BJ (cell line): ENCODE results near the gene BROX. TPM values are rescaled to one million over a fixed set of nuclear protein-coding genes. Genes with fewer than 3 reads are reported as not detected.

Experiments used
- CTCF ChIA-PET: fragments of 350-600 bp; formaldehyde crosslinking; extraction: SDS; loops from one replicate; lab custom pipeline; 2021; ENCODE audit warnings: antibody characterized with exemption, inconsistent platforms; lab: Yijun Ruan, JAX
- POLR2A ChIA-PET: fragments of 300-600 bp; sonication (Branson Sonifier 250); formaldehyde crosslinking; extraction: SDS; loops from one replicate; lab custom pipeline; 2021; ENCODE audit warnings: antibody characterized with exemption; lab: Charles Lee
- DNase-seq: peaks from one replicate; pipeline ENCODE4 v3.0.0-alpha.2; 2011; ENCODE audit warnings: low read depth
- H3K27me3 ChIP-seq: 2 replicates; pipeline ENCODE4 v1.6.0; 2011; ENCODE audit warnings: low read length; ENCODE audit not compliant: control insufficient read depth, insufficient read depth
- H3K36me3 ChIP-seq: 2 replicates; pipeline ENCODE4 v1.5.1; 2011; ENCODE audit warnings: low read length; ENCODE audit not compliant: control insufficient read depth, insufficient read depth
- H3K4me3 ChIP-seq: 2 replicates; pipeline ENCODE4 v1.5.1; 2011; ENCODE audit warnings: low read depth, mild to moderate bottlenecking, control low read depth, low read length
- CTCF ChIP-seq: IDR thresholded peaks from 2 replicates; pipeline ENCODE4 v1.5.1; 2011; ENCODE audit warnings: low read depth, mild to moderate bottlenecking, control low read depth, inconsistent platforms, low read length, moderate library complexity; ENCODE audit not compliant: insufficient read depth
- polyA plus RNA-seq: library from polyadenylated mRNA; depleted of rRNA; stranded (reverse); fragments of >200 nt; gene quantifications from 2 replicates; pipeline ENCODE4 v1.2.3, GENCODE V29; 2011

BROX gene
- polyA plus RNA-seq, 1 experiment, result 2.6 TPM

- Histone ChIP-seq H3K4me3 (no peak overlapping the region), H3K27me3 (no peaks in the 10 kb centered on the region), H3K36me3 (peaks cover 6% of the 10 kb centered on the region)
- ChIA-PET CTCF (interaction anchor here (0.6 to 1.1 kb wide), 3 partner anchors 16 to 317 kb away, joined by 3 to 4 read pairs (median 3); no protein-coding TSS in a partner anchor), POLR2A (no interaction called here)
- TF ChIP-seq CTCF, result no peak
- DNase-seq, result peak; percentile 16
These were observed 14.5 kb upstream of the BROX start for GRCh38 chr1:222697826-222698225.

GRCh38 chr1:222702210-222702609, 10.2 kb upstream of the BROX start:
- H3K4me3 ChIP-seq, result no peak overlapping the region
- ChIA-PET POLR2A (interaction anchor here (0.7 kb wide), 1 partner anchor 29 kb away, joined by 3 read pairs; no protein-coding TSS in a partner anchor), CTCF (no interaction called here)
- H3K27me3 ChIP-seq, result no peaks in the 10 kb centered on the region
- H3K36me3 ChIP-seq, result peaks cover 6% of the 10 kb centered on the region
- DNase-seq, result no peak
- TF ChIP-seq CTCF, result no peak

DNA sequence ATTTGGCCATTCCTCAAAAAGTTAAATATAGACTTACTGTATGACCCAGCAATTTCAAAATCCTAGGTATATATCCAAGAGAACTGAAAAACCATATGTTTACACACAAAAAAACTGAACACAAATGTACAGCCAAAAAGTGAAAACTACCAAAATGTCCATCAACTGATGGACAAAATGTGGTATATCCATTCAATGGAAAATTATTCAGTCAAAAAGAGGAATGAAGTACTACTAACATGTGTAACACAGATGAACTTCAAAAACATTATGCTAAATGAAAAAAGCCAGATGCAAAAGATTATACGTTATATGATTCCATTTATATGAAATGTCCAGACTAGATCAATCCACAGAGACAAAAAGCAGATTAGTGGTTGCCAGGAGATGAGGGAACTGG, 8.1 kb upstream of the BROX start:
- POLR2A ChIA-PET, result no interaction called here

GRCh38 chr1:222706815-222707214, 5.5 kb upstream of the BROX start:
- TF ChIP-seq CTCF, result no peak
- DNase-seq, result no peak
- Histone ChIP-seq H3K4me3 (no peak overlapping the region), H3K27me3 (no peaks in the 10 kb centered on the region), H3K36me3 (peaks cover 4% of the 10 kb centered on the region)
- ChIA-PET CTCF (no interaction called here), POLR2A (no interaction called here)

More for the DNA sequence above, 8.1 kb upstream of the BROX start:
- no peaks in the 10 kb centered on the region for H3K27me3 ChIP-seq
- CTCF ChIA-PET, result no interaction called here
- DNase-seq, result no peak
- H3K4me3 ChIP-seq, result no peak overlapping the region
- TF ChIP-seq CTCF, result no peak
- peaks cover 6% of the 10 kb centered on the region for H3K36me3 ChIP-seq

GRCh38 chr1:222709700-222710153, 2.6 kb upstream of the BROX start:
- Histone ChIP-seq H3K27me3 (no peaks in the 10 kb centered on the region), H3K36me3 (no peaks in the 10 kb centered on the region), H3K4me3 (no peak overlapping the region)
- CTCF ChIA-PET, result no interaction called here
- POLR2A ChIA-PET, result no interaction called here
- DNase-seq, result no peak
- no peak for TF ChIP-seq CTCF
